HG03342 (cell line): ENCODE data around the gene AGMO.

Experiments used
- ATAC-seq: cut with Tn5 transposase; IDR thresholded peaks from one replicate; pipeline ENCODE4 v1.9.1; 2021; ENCODE audit warnings: mild to moderate bottlenecking, moderate library complexity; ENCODE audit not compliant: unreplicated experiment

AGMO gene

DNA sequence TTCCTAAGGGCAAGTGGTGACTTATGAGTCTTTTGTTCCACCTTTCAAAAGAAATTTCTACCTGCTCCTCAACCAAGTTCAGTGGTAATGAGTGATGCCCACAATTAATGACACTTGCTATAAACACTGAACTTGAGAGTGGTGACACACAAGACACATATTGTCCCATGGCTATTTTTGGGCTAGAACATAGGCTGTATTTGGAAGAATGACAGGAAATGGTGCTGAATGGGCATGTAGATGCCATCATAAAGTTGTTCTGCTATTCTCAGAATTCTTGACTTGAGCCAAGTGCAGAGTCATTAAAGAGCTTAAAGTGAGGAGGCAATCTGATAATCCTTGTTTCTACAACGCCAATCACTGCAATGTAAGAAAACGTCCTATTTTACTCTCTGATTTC lies 313.3 kb downstream of the AGMO start:
- ATAC-seq, result no peak

DNA sequence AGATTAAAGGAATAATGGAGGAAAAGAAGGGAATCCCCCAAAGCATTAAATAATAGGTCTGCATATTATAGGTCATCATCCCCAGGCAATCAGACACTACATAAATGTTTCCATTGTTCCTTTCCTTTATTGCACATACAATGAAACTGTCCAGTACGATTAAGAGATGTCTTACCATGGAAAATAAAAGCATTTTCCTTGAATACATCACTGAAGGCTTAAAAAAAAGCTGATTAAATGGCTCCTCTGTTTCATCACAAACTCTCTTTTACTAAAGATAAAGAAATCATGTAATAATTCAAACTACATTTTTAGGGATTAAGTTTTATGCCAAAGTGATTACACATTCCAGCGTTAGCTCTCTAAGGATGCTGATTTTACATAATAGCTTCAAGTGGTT lies 316.0 kb downstream of the AGMO start:
- no peak for ATAC-seq

DNA sequence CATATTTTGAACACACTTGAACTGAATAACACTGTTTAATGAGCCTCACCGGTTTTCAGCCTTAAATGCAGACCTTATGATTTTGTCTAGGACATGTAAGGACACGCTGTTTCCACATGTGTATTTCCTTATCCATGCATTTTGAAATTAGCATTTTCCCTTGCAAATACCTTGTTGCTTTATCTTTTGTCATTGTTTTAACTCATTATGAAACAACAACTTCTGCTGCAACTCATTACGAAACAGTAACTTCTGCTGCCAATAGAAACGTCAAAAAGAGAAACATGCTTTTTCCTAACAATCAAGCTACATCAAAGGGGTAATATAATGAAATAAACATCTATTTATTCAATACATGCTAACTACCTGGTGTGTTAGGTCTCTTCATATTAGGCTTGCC lies 322.0 kb downstream of the AGMO start:
- no peak for ATAC-seq

DNA sequence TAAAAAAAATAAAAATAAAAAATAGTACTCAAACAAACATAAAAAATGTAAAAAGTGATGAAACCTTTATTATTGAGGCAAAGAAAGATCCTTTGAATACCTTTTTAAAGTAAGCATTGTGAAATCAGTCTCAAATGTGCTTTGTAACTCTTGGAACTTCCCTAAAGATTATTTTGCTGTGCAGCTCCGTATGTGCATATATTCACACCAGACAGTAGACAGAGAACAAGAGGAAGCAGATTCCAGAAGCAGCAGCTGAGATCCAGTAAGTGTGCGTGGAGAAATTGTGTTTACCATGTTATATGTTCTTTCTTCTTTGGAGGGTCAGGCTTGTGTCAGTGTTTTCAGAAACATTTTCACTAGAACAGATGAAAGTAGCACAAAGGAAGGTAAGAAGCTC lies 324.9 kb downstream of the AGMO start:
- ATAC-seq, result no peak

DNA sequence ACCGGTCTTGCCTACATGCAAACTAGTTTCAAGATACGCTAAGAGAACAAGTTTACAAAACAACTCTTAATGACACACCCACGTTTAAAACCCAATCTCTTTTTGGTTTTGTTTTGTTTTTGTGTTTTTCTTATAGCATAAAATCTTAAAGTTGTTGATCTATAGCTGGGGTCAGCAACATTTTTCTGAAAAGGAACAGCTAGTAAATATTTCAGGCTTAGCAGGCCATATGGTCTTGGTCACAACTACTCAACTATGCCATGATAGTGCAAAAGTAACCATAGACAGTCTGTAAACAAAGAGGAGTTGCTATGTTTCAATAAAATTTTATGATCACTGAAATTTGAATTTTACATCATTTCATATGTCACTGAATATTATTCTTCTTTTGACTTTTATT lies 327.4 kb downstream of the AGMO start:
- no peak for ATAC-seq

DNA sequence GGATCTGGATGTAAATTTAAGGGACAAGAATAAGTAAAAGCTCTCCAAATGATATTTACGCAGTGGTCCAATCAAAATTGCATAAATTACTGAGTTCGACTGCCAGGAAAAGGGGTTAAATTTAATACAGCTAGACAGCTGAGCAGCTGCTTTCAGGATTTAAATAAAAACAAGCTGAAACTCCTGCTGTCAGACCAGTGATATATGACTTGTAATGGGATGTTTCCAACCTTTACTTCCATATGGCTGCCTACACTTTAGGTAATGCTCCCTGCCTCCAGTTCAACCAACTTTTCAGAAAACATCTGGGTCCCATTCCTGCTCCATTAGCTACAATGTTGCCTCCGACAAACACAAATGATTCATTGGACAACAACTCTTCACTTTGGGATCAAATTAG lies 333.0 kb downstream of the AGMO start:
- ATAC-seq, result no peak

DNA sequence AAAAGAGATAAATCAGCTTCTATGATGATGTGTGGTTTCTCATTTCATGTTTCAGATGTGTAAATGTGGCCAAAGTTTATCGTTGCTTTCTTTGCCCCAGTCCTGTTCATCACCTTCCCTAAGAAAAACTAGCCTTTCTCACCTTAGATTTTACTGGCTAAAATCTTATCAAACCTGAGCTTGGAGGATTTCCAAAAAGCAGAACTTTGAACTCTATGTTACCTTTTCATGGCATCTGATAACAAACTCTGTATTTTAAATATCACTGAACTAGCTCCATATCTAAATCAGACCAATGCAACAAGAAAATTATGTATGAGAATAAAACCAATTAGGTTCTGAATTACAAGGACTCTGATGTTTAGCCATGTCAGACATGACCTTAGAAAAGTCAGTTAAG lies 335.8 kb downstream of the AGMO start:
- ATAC-seq, result no peak

DNA sequence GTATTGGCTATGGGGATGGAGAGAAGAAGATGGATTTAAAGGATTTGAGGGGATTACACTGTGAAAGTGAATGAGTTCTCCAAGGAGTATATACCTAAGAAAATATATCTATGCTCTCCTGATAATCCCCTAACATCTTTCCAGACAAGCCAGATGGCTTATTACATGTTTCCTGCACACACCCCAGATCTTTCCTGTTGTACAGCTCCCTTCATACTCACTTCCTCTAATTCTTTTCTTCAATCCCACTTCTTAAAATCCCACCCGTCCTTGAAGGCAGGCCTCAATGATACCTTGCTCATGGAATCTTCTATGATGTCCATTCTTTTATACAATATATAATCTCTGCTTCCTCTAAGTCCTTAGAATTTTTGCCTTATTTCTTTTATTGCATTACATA lies 342.1 kb downstream of the AGMO start:
- ATAC-seq, result no peak

DNA sequence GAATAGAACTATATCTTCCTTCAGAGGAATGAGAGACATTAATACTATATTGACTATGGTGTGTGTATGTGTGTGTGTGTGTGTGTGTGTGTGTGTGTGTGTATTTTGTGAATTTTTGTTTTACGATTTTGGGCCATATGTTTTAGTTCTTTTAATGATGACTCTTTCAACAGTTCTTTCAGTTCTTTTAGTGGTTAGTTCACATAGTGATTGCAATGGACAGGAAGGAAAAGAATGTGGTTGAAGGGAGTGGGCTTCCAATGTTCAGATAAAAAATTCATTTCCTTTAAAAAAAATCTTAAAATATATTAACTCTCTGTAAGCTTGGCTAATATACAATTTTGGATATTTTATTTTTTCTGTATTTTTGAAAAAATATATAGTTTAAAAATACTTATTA lies 343.6 kb downstream of the AGMO start:
- no peak for ATAC-seq

DNA sequence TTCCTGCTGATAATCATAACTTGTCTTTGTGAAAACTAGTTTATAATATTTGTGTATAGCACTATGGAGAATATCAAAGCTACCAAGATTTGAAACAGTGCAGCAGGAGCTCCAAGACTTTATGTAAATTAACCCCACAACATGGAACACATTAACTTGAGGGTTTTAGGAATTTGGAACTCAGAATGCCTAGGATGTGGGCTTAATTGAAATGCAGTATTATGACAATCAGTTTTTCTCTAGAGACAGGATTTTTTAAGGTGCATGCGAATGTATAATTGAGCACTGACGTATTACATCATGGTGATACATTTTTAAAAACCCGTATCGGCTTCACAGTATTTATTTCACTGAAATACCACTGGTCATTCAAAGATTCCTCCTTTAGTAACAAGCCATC lies 346.2 kb downstream of the AGMO start:
- no peak for ATAC-seq

DNA sequence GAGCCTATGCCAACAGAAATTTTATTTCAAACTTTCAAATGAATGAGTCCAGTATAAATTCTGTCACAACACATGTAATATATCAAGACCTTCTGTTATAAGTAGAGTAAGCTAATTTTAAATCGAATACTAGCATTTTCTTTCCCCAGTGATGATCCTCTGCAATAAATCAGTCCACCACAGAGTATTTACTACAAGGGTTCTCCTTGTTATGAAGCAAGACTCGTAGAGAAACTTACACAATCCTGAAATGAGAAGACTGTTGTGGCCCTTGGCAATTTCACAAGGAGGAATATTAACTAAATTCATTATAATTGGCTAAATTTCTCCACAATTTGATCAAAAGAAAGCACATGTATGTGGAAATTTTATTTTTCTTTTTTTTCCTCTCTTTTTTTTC lies 346.8 kb downstream of the AGMO start:
- ATAC-seq, result no peak

DNA sequence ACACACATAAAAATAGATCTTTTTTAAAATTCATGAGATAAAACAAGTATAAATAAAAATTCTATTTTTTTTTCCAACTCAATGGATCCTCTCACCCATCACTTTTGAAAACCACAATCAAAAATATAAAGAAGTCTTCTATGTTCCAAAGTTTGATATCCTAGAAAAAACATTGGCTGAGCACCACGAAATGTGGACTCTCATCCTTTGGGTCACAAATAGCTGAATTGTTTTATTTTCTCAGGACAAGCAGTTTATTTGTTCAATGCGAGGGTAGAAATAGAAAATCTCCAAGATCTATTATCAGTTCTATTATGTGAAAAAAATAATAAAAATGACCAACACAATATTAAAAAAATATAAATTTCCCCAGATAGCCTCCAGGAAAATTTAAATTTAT lies 348.7 kb downstream of the AGMO start:
- ATAC-seq, result no peak

DNA sequence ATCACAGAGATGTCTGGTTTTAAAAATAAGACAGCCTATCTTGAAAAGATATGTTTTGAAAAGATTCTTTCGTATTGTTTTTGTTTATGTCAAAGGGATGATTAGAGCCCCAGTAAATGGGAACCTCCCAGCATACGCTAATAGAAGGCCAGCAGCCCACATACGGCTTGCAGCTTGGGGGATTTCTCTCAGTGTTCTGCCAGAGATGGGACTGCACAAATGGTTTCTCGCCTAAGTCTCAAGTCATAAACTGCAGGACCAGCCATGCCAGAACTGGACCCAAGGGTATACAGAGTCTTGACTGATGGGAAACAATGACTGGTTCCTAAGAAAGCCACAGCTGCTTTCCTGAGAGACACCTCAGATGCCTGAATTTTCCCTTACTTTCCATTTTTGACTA lies 352.4 kb downstream of the AGMO start:
- ATAC-seq, result no peak

DNA sequence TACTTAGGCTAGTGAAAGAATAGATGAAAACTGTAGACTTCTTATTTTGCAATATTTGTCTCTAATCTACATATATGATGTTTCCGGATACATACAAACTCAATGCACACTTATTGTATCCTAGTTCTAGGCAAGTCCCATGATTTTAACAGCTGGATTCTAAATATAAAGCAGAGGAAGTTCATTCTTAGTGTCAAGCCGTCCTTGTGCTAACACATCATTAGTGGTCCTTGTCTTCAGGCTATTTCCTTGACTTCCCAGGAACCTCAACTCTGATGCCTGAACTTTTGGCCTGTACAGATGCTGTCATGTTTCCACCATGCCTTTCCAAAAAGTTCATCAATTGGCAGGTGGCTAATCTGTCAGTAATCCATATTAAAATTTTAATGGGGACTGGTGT lies 357.4 kb downstream of the AGMO start:
- no peak for ATAC-seq

DNA sequence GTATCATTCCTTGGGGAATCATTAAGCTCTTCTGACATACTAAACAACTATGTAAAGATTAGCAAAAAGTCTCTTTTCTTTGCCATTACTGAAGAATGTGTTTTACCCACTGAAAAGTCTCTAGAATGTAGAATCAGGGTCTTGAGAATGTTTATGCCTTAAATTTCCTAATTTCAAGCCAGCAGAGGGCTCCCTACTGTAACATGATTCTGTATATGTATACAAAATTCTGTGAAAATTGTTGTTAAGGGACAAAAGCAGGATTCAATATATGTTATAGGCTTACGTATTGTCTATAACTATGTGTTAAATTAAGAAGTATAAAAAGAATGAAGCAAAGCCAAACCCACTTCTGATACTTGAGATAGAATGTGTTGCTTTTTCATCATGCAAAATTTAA lies 362.3 kb downstream of the AGMO start:
- no peak for ATAC-seq

DNA sequence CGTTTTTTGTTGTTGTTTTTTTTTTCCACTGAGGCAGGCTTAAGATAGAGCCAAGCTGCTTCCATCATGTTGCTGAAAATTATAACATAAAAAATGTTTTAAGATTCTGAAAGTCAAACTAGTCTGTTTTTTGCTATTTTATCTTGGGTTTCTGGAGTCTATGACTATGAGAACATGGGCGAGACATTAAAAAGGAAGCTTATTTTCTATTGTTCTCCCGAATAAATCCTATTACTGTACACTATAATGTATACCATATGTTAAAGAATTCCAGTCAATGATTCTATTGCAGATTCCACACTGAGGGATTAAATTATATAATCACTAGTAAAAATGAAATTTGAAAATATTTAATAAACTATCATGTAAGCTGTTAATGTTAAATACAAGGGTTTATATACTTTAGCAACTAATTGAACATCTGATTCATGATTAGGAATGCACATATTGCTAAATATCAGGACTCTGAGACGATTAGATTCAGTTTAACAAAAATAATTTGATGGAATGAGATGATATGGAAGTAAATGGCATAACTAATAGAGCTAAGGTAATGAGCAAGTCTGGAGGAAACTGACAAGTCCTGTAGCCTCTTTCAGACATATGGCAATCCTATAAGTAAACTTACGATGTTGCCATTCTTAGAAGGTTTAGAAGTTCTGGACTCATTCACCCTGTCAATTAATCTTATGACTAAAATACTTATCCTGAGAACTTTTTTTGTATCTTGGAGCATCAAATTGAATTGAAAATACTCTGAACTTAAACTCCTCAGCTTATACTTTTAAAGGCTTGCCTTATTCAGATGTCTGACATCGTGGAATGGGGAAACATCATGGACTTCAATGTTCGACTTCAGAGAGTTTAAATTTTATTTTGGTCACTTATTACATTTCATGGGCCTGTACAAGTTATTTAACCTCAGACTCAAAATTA lies 364.5 kb downstream of the AGMO start:
- no peak for ATAC-seq

DNA sequence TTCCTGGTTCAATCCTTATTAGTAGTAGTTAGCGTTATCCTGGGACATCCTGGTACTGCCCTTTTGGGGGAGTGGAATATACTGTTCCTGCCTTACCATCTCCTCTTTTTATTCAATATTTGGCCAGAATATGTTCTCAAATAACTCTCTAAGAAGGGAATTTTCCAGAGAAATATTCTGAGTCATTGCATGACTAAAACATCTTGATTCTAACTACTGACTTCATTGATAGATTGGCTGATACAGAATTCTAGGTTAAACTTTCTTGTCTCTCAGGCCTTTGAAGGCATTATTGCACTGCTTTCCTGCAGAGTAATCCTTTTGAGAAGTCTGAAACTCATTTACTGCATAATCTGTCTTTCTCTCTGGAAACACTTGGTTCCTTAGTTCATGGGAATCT lies 383.8 kb downstream of the AGMO start:
- no peak for ATAC-seq

DNA sequence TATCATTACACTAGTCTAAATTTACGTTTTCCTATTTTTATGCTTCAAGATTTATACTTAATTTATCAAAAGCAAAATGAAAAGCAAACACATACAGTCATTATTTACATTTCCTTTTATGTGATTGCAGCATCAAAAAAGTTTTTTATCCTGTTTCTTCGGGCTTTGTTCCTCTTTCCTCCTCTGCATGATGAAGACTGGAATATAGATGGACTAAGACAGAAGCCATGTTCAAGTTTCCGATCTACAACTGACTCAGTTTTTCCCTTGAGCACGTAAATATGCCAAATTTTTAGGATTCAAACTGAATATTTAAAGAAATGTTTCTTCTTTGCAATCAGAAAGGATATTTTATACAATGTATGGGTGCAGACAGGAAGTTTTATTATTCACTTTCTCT lies 385.7 kb downstream of the AGMO start:
- no peak for ATAC-seq

DNA sequence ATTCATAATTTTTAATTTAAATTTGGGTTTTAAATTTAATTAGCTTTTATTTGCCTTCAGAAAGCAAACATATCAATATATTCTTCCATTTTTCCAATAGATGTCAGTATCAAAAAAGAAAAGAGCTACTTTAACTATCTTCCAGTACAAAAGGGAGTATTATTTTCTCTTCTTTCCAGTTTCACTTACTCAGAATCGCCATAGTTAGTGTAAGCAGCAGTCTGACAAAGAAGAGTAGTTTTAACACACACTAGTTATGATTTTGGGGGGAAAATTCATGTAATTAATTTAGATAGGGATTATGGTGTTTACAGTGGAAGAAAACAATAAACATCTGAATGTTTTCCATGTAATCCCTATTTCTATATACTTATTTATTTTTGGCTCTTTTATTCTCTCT lies 386.7 kb downstream of the AGMO start:
- ATAC-seq, result no peak

DNA sequence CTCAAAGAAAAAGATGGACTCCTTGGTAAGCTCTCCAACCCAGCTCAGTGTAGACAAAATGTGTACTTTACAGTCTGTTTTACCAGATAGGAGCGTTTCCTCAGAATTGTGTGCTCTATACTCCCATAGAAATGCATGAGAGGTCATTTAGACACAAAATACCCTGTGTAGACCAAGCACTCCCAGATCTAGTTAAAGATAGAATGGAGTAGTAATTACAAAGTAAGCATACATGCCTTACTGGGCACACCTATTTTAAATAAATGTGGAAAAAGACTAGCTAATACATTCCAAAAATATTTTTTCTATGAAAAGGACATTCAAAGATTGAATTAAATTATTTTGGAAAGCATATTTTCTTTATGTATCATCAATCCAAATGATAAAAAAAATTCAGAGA lies 387.3 kb downstream of the AGMO start:
- no peak for ATAC-seq

DNA sequence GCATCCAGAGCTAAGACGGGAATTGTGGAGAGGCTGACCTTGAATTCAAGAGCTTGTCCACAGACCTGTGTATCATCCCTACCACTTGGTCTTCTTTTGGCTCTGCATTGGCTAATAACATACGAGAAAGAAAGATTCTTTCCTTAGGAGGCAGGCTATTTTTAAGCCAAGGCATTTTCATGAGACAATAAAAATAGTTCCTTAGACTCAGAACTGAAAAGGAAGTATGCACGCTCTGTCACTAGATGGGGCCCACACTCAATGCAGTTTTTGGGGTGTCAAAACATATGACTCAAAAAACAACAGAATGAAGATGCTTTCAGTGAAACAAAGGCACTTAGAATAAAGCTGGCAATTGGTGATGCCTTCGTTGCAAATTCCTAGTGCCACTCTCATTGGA lies 393.3 kb downstream of the AGMO start:
- ATAC-seq, result no peak

DNA sequence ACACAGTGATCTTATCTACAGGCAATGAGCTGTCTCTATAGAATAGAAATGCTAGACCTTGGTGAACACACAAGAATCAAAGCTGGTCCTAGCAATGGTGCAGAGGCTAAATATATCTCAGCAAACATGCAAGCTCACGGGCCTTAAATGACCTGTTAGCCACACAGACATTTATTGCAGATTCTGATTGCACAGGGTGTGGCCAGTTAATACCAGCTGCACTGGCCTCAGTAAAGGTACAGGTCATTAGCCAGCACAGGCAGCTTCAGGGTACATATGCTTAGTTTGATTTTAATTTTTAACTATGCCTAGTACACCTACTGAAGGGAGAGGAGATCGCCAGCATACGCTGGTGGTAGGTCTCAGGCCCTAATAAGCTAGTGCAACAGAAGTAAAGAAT lies 393.9 kb downstream of the AGMO start:
- ATAC-seq, result no peak

DNA sequence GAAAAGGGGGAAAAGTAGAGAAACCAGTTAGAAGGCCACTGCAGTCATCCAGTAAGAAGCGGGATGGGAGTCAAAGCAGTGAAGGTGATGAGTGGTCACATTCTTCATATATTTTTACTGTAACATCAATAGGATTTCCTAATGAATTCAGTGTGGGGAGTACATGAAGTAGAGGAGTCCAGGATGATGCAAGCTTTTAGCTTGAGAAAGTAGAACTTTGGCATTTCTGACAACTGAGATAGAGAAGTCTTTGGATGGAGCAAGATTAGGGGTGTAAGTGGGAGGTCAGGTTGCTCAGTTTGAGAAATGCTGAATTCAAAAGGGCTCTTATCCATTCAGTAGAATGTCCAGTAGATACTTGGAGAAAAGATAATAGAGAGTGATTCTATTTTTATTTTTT lies 395.2 kb downstream of the AGMO start:
- ATAC-seq, result no peak
